COR-L47 (cell line): ENCODE results near the gene CREB1.

ENCODE experiments used
- DNase-seq: peaks from one replicate; lab custom pipeline; 2025; lab: John Stamatoyannopoulos, UW

The CREB1 gene

GRCh38 chr2:207504513-207505170 lies 25.1 kb upstream of the CREB1 start:
- DNase-seq: no peak

GRCh38 chr2:207505171-207505570 lies 24.6 kb upstream of the CREB1 start:
- no peak for DNase-seq

GRCh38 chr2:207505728-207506127 lies 24.0 kb upstream of the CREB1 start:
- DNase-seq: no peak

- no peak for DNase-seq
Observed at GRCh38 chr2:207506426-207506825, 23.3 kb upstream of the CREB1 start.

- no peak for DNase-seq
Observed at GRCh38 chr2:207510148-207510547, 19.6 kb upstream of the CREB1 start.

GRCh38 chr2:207511851-207512250 lies 17.9 kb upstream of the CREB1 start:
- no peak for DNase-seq

GRCh38 chr2:207512356-207512755 lies 17.4 kb upstream of the CREB1 start:
- no peak for DNase-seq

- DNase-seq: no peak
Observed at GRCh38 chr2:207513551-207514257, 16.1 kb upstream of the CREB1 start.

GRCh38 chr2:207514451-207514850 lies 15.3 kb upstream of the CREB1 start:
- no peak for DNase-seq

- no peak for DNase-seq
Observed at GRCh38 chr2:207515671-207516070, 14.1 kb upstream of the CREB1 start.

GRCh38 chr2:207516206-207516605 lies 13.6 kb upstream of the CREB1 start:
- no peak for DNase-seq

GRCh38 chr2:207523005-207523404 lies 6.8 kb upstream of the CREB1 start:
- no peak for DNase-seq

- DNase-seq: no peak
Observed at GRCh38 chr2:207525296-207525695, 4.5 kb upstream of the CREB1 start.

- peak; percentile 41 for DNase-seq
Observed at GRCh38 chr2:207528980-207529329, 807 bp upstream of the CREB1 start.

- DNase-seq: peak; percentile 23
Observed at GRCh38 chr2:207530160-207531031, 634 bp downstream of the CREB1 start.

GRCh38 chr2:207531032-207531952 lies 1.5 kb downstream of the CREB1 start:
- no peak for DNase-seq

GRCh38 chr2:207532676-207533075 lies 2.9 kb downstream of the CREB1 start:
- DNase-seq: no peak

GRCh38 chr2:207533461-207534008 lies 3.8 kb downstream of the CREB1 start:
- DNase-seq: no peak

GRCh38 chr2:207534417-207534816 lies 4.7 kb downstream of the CREB1 start:
- DNase-seq: no peak

- DNase-seq: no peak
Observed at GRCh38 chr2:207539470-207539869, 9.7 kb downstream of the CREB1 start.

GRCh38 chr2:207540431-207540830 lies 10.7 kb downstream of the CREB1 start:
- no peak for DNase-seq

GRCh38 chr2:207541933-207542332 lies 12.2 kb downstream of the CREB1 start:
- DNase-seq: no peak
